ENCODE data around the gene GON7.
"Not testable (repeated sequence)": the region's sequence is repeated elsewhere in the genome, so short reads cannot be mapped to it uniquely, and the experiment has no call there.

The GON7 gene

GRCh38 chr14:93206793-93207467 lies at the start of gene GON7, which contains the start of gene UBR7:
Gene GON7, minus strand, starts transcription at chr14:93207065. Its CDS starts 28 bp downstream, at chr14:93207037.
Gene UBR7, plus strand, starts transcription at chr14:93207256. Its CDS starts 36 bp downstream, at chr14:93207292.
- DNase-seq = peak; percentile 93

- no peak for DNase-seq
These were observed 42.4 kb upstream of the GON7 start for GRCh38 chr14:93249128-93249831.

DNA sequence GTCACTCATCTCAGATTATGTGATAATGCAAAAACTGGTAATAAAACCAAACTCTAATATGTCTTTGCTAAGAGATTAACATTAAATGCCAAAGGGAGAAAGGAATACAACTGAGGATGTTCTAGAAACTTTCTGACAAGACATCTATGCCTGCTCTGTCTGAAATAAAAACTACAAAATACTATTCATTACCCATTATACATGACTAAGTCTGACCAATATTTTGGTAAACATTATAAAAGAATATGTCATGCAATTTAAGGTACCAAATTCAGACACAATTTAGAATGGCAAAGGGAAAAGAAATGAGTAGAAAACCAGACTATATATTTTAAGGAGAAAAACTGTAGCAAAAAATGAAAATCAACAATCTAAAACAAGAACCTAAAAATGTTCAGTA lies 39.7 kb upstream of the GON7 start:
- no peak for DNase-seq

DNA sequence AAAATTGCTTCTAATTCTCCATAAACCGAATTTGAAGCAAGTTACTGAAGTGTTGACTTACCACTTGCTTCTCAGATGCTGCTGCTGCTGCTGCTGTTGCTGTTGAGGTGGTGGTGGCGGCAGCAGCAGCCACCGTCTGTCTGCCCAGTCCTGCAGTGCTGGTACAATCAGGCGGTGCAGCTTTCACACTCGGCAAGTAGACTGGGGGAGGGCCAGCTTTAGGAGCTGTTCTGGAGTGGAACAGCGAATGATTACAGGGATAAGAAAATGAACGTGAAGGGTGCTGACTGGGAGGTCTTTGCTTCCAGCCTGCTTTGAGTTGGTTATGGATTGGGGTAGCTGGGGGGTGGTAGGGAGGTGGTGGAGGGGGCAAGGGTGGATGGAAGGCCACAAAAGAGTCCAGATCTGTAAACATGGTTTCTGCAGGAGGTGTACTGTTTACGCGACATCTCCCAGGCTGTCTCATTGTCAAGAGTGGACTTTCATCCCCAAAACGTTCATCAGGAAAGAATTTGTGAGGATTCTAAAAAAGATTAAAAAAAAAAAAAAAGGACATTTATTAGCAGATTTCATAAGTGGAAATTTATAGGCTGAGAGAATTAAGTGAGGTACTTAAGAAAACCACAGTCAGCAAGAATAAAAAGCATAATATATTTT lies 39.0 kb upstream of the GON7 start:
- DNase-seq = no peak

DNA sequence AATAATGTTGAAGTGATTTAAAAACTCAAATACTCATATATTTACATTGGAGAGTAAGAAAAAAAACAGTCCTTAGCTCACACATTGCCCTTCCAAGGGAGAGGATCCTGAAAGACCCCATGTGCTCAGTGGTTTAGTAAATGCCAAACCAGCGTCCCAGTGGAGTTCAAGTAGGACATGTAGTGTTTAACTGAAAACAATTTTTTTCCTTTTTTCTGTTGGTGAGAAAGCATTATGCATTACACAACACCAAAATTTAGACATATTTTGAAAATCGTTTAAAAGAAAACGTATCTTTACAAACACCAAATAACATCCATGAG lies 33.8 kb upstream of the GON7 start:
- no peak for DNase-seq

DNA sequence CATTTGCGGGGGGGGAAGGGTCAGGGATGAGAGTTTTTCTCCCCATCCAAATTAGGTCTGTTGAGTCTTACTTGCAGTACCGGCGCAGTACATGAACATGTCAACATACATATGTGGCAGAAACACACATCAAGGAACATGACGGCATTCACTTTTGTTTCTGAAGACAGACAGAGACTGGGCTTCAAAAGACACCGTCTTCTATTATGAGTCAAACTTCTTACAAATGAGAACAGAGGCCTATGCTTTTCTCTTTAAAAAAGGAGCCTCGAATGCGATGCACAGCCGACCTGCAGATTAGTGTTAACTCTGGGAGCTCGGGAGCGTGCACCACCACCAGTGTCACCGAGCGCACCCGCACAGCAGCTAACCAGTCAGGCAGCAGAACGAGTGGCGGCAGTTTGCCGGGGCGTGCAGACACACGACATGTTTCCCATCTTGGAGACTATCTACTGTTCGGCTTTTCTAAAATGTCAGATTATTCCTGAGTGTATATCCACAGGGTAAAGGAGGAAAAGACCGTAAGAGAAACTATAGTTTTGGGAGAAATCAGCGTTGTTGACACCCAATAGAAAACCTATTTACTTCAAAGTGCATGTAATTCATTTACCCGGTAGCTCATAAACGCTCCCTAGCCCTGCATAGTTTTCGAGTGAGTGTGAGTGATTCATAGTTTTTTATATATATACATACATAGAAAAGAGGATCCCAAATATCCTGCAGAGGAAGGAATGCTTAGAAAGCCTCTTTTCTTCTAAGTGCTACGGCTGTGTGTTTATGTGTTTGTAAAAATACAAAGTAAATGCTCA lies 33.2 kb upstream of the GON7 start:
- DNase-seq = no peak

- DNase-seq = no peak
These were observed 27.9 kb upstream of the GON7 start for GRCh38 chr14:93234798-93235197.

DNA sequence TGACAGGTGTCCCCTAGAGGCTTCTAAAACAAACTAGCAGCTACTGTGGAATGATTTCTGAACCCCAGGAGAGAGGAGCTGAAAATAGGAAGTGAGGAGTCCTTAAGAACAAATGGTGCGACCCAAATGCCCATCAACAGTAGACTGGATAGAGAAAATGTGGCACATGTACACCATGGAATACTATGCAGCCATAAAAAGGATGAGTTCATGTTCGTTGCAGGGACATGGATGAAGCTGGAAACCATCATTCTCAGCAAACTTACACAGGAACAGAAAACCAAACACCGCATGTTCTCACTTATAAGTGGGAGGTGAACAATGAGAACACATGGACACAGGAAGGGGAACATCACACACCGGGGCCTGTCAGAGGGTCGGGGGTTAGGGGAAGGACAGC lies 26.2 kb upstream of the GON7 start:
- not testable (repeated sequence) for DNase-seq

- no peak for DNase-seq
These were observed 25.3 kb upstream of the GON7 start for GRCh38 chr14:93232159-93232558.

DNA sequence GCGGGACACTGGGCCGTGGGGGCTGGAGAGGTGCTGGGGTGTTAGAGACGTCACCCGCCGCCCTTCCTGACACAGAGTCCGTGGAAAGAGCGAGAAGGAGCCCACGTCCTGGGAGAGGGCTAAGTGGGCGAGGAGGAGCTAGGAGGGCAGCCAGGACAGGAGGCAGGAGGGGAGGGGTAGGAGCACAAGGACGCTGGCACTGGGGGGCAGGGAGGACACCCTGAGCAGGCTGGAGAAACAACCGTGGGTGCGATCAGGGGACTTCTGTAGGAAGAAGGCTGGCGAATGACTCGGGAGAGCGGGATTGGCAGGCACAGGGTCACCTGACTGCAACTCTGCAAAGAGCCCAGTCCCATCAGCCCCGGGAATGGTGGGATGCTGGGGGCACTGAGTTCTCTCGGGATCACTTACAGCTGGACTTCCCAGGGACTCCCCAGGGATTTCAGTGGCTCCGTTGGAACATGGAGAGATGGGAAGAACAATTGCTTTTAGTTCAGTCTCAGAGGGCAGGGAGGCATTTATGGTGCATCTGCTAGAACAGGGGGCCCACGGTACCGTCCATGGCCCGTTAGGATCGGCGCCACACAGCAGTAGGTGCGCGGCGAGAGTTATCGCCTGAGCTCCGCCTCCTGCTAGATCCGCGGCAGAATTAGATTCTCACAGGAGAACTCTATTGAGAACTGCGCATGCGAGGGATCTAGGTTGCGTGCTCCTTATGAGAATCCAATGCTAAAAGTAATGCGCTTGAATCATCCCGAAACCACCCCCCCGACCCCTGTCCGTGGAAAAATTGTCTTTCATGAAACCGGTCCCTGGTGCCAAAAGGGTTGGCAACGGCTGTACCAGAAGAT lies 24.5 kb upstream of the GON7 start:
- peak; percentile 28 for DNase-seq

DNA sequence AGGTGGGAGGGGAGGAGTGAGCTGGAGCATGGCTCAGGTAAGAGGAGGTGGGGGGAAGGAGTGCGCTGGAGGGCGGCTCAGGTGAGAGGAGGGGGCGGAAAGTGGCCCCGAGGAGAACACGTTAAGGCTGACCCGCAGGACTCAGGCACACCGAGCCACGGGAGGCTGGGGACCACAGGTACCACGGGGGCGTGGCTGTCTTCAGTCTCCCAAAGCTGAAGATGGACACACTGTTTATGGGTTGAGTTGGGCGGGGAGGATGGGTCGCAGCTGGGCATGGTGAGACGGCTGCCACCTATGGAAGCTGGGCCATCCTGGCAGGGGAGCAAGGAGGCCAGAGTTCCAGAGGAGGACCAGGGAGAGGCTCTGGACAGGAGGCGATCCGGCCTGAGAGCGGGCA lies 23.7 kb upstream of the GON7 start:
- DNase-seq = no peak

DNA sequence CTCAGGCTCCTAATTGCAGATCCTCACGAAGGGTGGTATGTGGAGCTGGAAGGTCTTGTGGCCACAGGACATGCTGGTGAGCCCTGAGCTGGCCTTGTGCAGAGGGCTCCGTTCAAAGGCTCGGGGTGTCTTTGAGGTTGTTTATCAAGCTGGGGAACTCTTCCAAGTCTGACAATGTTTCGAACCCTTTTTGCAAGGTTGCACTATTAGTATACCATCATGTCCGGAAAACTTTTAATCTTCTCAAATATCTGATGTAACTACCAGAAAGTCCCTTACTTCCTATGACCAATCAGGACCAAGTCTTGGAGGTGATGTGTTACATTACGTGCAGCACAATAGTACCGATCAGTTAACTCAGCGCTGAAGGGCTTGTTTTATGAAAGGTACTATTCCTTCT lies 21.7 kb upstream of the GON7 start:
- DNase-seq = no peak

GRCh38 chr14:93223565-93223964 lies 16.7 kb upstream of the GON7 start:
- DNase-seq = no peak

GRCh38 chr14:93220509-93220908 lies 13.6 kb upstream of the GON7 start:
- no peak for DNase-seq

DNA sequence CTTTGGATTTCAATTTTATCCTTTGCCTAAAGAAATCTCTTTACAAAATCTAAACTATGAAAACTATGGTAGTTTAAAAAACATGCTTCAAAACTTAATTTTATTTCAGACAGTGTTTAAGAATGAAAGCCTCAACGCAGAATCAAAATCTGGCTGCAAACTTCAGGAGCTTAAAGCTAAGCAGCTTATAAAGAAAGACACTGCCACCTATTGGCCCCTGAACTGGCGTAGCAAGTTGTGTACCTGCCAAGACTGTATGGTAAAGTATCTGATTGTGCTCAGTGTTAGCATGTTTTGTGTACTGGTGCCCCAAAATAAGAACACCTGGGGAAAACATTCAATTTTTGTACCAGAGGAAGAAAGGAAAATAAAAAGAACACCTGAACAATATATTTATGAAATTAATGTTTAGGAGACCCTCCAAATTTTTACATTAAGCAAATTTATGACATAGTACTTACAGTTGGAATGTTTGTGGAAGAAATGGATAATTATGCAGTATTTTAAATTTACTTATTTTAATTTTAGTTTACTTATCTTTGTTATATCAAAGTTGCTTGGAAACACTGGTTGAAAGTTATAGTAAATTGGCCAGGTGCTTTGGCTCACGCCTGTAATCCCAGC lies 12.3 kb upstream of the GON7 start:
- no peak for DNase-seq

DNA sequence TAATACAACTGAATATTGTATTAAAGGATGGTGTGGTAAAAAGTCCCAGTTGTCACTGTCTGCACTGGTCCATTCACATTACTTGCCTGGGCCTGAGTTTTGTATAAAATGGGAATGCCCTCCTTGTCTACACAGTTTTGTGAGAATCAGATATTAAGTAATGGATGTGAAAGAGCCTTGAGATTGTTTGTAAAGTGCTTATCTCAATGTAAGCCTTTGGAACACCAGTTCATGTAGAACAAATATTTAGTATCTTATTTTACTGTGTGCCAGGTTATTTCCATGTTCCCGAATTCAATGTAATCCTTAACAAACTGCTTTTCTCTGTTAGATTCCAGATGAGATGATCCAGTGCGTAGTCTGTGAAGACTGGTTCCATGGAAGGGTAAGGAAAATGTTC lies 7.7 kb upstream of the GON7 start:
- DNase-seq = no peak

- no peak for DNase-seq
These were observed 5.6 kb upstream of the GON7 start for GRCh38 chr14:93212432-93212831.

GRCh38 chr14:93207468-93208308 lies 823 bp upstream of the GON7 start:
- no peak for DNase-seq

DNA sequence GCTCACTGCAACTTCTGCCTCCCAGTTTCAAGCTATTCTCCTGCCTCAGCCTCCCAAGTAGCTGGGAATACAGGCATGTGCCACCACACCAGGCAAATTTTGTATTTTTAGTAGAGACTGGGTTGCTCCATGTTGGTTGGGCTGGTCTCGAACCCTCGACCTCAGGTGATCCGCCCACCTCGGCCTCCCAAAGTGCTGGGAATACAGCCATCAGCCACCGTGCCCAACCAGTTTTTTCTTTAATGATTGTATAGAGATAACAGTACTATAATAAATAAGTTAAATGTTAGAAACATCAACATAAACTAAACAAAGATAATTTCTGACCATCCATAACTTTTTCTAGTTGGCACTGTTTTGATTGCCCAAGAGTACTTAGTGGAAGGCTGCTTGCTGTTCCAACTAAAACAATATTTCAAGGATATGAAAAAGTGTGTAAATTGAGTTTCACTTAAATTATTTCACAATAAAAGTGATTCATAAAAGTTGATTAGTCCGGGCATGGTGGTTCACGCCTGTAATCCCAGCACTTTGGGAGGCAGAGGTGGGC lies 5.6 kb downstream of the GON7 start:
- DNase-seq = no peak

- no peak for DNase-seq
These were observed 6.3 kb downstream of the GON7 start for GRCh38 chr14:93200553-93200952.

DNA sequence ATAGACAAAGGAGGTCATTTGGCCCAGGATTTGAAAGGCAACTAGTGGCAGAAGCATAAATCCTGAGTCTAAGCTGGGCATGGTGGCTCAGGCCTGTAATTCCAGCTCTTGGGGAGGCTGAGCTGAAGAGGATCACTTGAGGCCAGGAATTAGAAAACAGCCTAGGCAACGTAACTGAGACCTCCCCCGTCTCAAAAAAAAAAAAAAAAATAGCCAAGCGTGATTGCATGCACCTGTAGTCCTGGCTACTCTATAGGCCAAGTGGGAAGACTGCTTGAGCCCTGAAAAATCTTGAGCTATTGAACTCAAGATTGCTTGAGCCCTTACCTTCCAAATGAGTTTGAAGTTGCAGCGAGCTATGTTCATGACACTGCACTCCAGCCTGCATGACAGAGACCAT lies 7.8 kb downstream of the GON7 start:
- DNase-seq = no peak

Measured in NCI-H510A (cell line).